Measurements from ENCODE around the gene XPA.

Gene XPA

GRCh38 chr9:97675655-97676054 is 21.5 kb downstream of the XPA start:
- no peak for TF ChIP-seq CTCF (IDR thresholded peaks at IDR 0.05; ENCODE audit: insufficient read depth, low read length, poor library complexity, severe bottlenecking)

GRCh38 chr9:97673922-97674321 is 23.2 kb downstream of the XPA start:
- Histone ChIP-seq H3K36me3 (ENCODE audit: control insufficient read depth, insufficient read depth, low read length) (peaks cover 11% of the 10 kb centered on the region), H3K27me3 (replicated peaks; ENCODE audit: control insufficient read depth, insufficient read depth, low read length) (no peaks in the 10 kb centered on the region), H3K4me3 (replicated peaks; ENCODE audit: low read depth, low read length) (no peak overlapping the region)
- no peak for DNase-seq (ENCODE audit: extremely low read depth, insufficient read length)
- no peak for TF ChIP-seq CTCF (IDR thresholded peaks at IDR 0.05; ENCODE audit: insufficient read depth, low read length, poor library complexity, severe bottlenecking)

More at GRCh38 chr9:97675655-97676054, 21.5 kb downstream of the XPA start:
- H3K4me3 ChIP-seq (replicated peaks; ENCODE audit: low read depth, low read length), result no peak overlapping the region
- peaks cover 8% of the 10 kb centered on the region for H3K36me3 ChIP-seq (ENCODE audit: control insufficient read depth, insufficient read depth, low read length)
- DNase-seq (ENCODE audit: extremely low read depth, insufficient read length), result no peak
- no peaks in the 10 kb centered on the region for H3K27me3 ChIP-seq (replicated peaks; ENCODE audit: control insufficient read depth, insufficient read depth, low read length)

GRCh38 chr9:97672403-97672802 is 24.7 kb downstream of the XPA start:
- no peak for DNase-seq (ENCODE audit: extremely low read depth, insufficient read length)
- H3K27me3 ChIP-seq (replicated peaks; ENCODE audit: control insufficient read depth, insufficient read depth, low read length), result no peaks in the 10 kb centered on the region
- H3K4me3 ChIP-seq (replicated peaks; ENCODE audit: low read depth, low read length), result no peak overlapping the region
- peaks cover 18% of the 10 kb centered on the region for H3K36me3 ChIP-seq (ENCODE audit: control insufficient read depth, insufficient read depth, low read length)
- no peak for TF ChIP-seq CTCF (IDR thresholded peaks at IDR 0.05; ENCODE audit: insufficient read depth, low read length, poor library complexity, severe bottlenecking)

- TF ChIP-seq CTCF (IDR thresholded peaks at IDR 0.05; ENCODE audit: insufficient read depth, low read length, poor library complexity, severe bottlenecking), result no peak
- Histone ChIP-seq H3K4me3 (replicated peaks; ENCODE audit: low read depth, low read length) (no peak overlapping the region), H3K36me3 (ENCODE audit: control insufficient read depth, insufficient read depth, low read length) (peaks cover 20% of the 10 kb centered on the region), H3K27me3 (replicated peaks; ENCODE audit: control insufficient read depth, insufficient read depth, low read length) (no peaks in the 10 kb centered on the region)
- no peak for DNase-seq (ENCODE audit: extremely low read depth, insufficient read length)
Measured at GRCh38 chr9:97670586-97670985, 26.6 kb downstream of the XPA start.

- no peaks in the 10 kb centered on the region for H3K27me3 ChIP-seq (replicated peaks; ENCODE audit: control insufficient read depth, insufficient read depth, low read length)
Measured at GRCh38 chr9:97668485-97668884, 28.7 kb downstream of the XPA start.

More at GRCh38 chr9:97668485-97668884, 28.7 kb downstream of the XPA start:
- peaks cover 20% of the 10 kb centered on the region for H3K36me3 ChIP-seq (ENCODE audit: control insufficient read depth, insufficient read depth, low read length)
- DNase-seq (ENCODE audit: extremely low read depth, insufficient read length), result no peak
- no peak for TF ChIP-seq CTCF (IDR thresholded peaks at IDR 0.05; ENCODE audit: insufficient read depth, low read length, poor library complexity, severe bottlenecking)
- H3K4me3 ChIP-seq (replicated peaks; ENCODE audit: low read depth, low read length), result no peak overlapping the region

Measured in GM06990 (cell line).